NCI-H460 (cell line): ENCODE measurements around the gene ITGB1. TPM values are rescaled to one million over a fixed set of nuclear protein-coding genes. Genes with fewer than 3 reads are reported as not detected.
"Not testable (repeated sequence)": the region's sequence is repeated elsewhere in the genome, so short reads cannot be mapped to it uniquely, and the experiment has no call there.

Source experiments
- DNase-seq: peaks from one replicate; pipeline ENCODE4 v3.0.0-alpha.2; 2016; ENCODE audit warnings: low read depth; ENCODE audit errors: extremely low read depth
- total RNA-seq: library from RNA; depleted of rRNA; stranded (reverse); fragments of >200 nt; shearing (Covaris generic); gene quantifications from 2 replicates; pipeline ENCODE4 v1.2.3, GENCODE V29; 2014

Gene ITGB1
- total RNA-seq, 1 experiment from 2014 or later = 693 TPM

- DNase-seq = not testable (repeated sequence)
These were observed 62.6 kb downstream of the ITGB1 start for GRCh38 chr10:32895200-32895968.

GRCh38 chr10:32893916-32894664, 63.9 kb downstream of the ITGB1 start:
- no peak for DNase-seq

- DNase-seq = no peak
These were observed 64.6 kb downstream of the ITGB1 start for GRCh38 chr10:32893434-32893833.

GRCh38 chr10:32891261-32891660, 66.8 kb downstream of the ITGB1 start:
- no peak for DNase-seq

- DNase-seq = no peak
These were observed 67.6 kb downstream of the ITGB1 start for GRCh38 chr10:32890444-32890843.

GRCh38 chr10:32889631-32890212, 68.3 kb downstream of the ITGB1 start:
- no peak for DNase-seq

GRCh38 chr10:32888161-32888927, 69.7 kb downstream of the ITGB1 start:
- no peak for DNase-seq

- no peak for DNase-seq
These were observed 70.5 kb downstream of the ITGB1 start for GRCh38 chr10:32887481-32887880.

GRCh38 chr10:32882076-32882475, 76.0 kb downstream of the ITGB1 start:
- no peak for DNase-seq

GRCh38 chr10:32878646-32879045, 79.4 kb downstream of the ITGB1 start:
- DNase-seq = no peak

GRCh38 chr10:32877915-32878314, 80.1 kb downstream of the ITGB1 start:
- DNase-seq = no peak

GRCh38 chr10:32865170-32865569, 92.9 kb downstream of the ITGB1 start:
- no peak for DNase-seq

- DNase-seq = no peak
These were observed 103.6 kb downstream of the ITGB1 start for GRCh38 chr10:32854435-32854834.

- DNase-seq = no peak
These were observed 106.7 kb downstream of the ITGB1 start for GRCh38 chr10:32851301-32851700.
